ENCODE results near the gene ZNF530.

ZNF530 gene

GRCh38 chr19:57570707-57571106 lies 29.0 kb upstream of the ZNF530 start:
- Histone ChIP-seq H3K4me3 (ENCODE audit: severe bottlenecking) (no peak overlapping the region), H3K27me3 (ENCODE audit: insufficient read depth, poor library complexity, severe bottlenecking) (no peaks in the 10 kb centered on the region), H3K36me3 (ENCODE audit: low read depth) (peaks cover 38% of the 10 kb centered on the region), H3K9me3 (ENCODE audit: severe bottlenecking) (peaks cover 54% of the 10 kb centered on the region), H3K27ac (ENCODE audit: poor library complexity, severe bottlenecking) (no peak overlapping the region), H3K4me1 (ENCODE audit: insufficient read depth, poor library complexity, severe bottlenecking) (no peaks in the 10 kb centered on the region)
- no peak for TF ChIP-seq CTCF (IDR thresholded peaks at IDR 0.05; ENCODE audit: poor library complexity, severe bottlenecking)
- ATAC-seq (ENCODE audit: low read depth) = no peak
- no peak for DNase-seq (ENCODE audit: low spot score)

- no peak for DNase-seq (ENCODE audit: low spot score)
- no peak for TF ChIP-seq CTCF (IDR thresholded peaks at IDR 0.05; ENCODE audit: poor library complexity, severe bottlenecking)
- H3K27ac ChIP-seq (ENCODE audit: poor library complexity, severe bottlenecking) = no peak overlapping the region
- no peaks in the 10 kb centered on the region for H3K4me1 ChIP-seq (ENCODE audit: insufficient read depth, poor library complexity, severe bottlenecking)
- peaks cover 42% of the 10 kb centered on the region for H3K9me3 ChIP-seq (ENCODE audit: severe bottlenecking)
- H3K36me3 ChIP-seq (ENCODE audit: low read depth) = peaks cover 52% of the 10 kb centered on the region
- no peak for ATAC-seq (ENCODE audit: low read depth)
- H3K4me3 ChIP-seq (ENCODE audit: severe bottlenecking) = no peak overlapping the region
- H3K27me3 ChIP-seq (ENCODE audit: insufficient read depth, poor library complexity, severe bottlenecking) = no peaks in the 10 kb centered on the region
Measured at GRCh38 chr19:57572415-57572947, 27.2 kb upstream of the ZNF530 start.

GRCh38 chr19:57576661-57577060 lies 23.0 kb upstream of the ZNF530 start:
- Histone ChIP-seq H3K9me3 (ENCODE audit: severe bottlenecking) (peaks cover 31% of the 10 kb centered on the region), H3K4me1 (ENCODE audit: insufficient read depth, poor library complexity, severe bottlenecking) (peaks cover 3% of the 10 kb centered on the region), H3K4me3 (ENCODE audit: severe bottlenecking) (no peak overlapping the region), H3K36me3 (ENCODE audit: low read depth) (peaks cover 52% of the 10 kb centered on the region), H3K27ac (ENCODE audit: poor library complexity, severe bottlenecking) (no peak overlapping the region), H3K27me3 (ENCODE audit: insufficient read depth, poor library complexity, severe bottlenecking) (no peaks in the 10 kb centered on the region)
- ATAC-seq (ENCODE audit: low read depth) (no peak), DNase-seq (ENCODE audit: low spot score) (no peak)
- TF ChIP-seq CTCF (IDR thresholded peaks at IDR 0.05; ENCODE audit: poor library complexity, severe bottlenecking) = no peak

GRCh38 chr19:57578487-57579205 lies 21.0 kb upstream of the ZNF530 start, which contains the start of gene ZNF416:
TSS of gene ZNF416 (minus strand) at chr19:57578911. CDS start at chr19:57578704, 207 bp downstream.
- H3K9me3 ChIP-seq (ENCODE audit: severe bottlenecking) = peaks cover 18% of the 10 kb centered on the region

More at GRCh38 chr19:57578487-57579205, 21.0 kb upstream of the ZNF530 start, which contains the start of gene ZNF416:
- DNase-seq (ENCODE audit: low spot score) (peak; percentile 94), ATAC-seq (ENCODE audit: low read depth) (peak; percentile 97)
- Histone ChIP-seq H3K4me1 (ENCODE audit: insufficient read depth, poor library complexity, severe bottlenecking) (peaks cover 3% of the 10 kb centered on the region), H3K27ac (ENCODE audit: poor library complexity, severe bottlenecking) (no peak within 1 kb of the TSS), H3K27me3 (ENCODE audit: insufficient read depth, poor library complexity, severe bottlenecking) (no peaks in the 10 kb centered on the region), H3K4me3 (ENCODE audit: severe bottlenecking) (peak within 1 kb of the TSS; percentile 63), H3K36me3 (ENCODE audit: low read depth) (peaks cover 33% of the 10 kb centered on the region)
- TF ChIP-seq CTCF (IDR thresholded peaks at IDR 0.05; ENCODE audit: poor library complexity, severe bottlenecking) = peak; percentile 17

All from RWPE2 (cell line).